ENCODE measurements around the gene TRMT10B. TPM values are rescaled to one million over a fixed set of nuclear protein-coding genes. Genes with fewer than 3 reads are reported as not detected.

TRMT10B gene
- total RNA-seq, 6 experiments from 2014 or later = 2.1 to 3.1 (median 2.6) TPM

DNA sequence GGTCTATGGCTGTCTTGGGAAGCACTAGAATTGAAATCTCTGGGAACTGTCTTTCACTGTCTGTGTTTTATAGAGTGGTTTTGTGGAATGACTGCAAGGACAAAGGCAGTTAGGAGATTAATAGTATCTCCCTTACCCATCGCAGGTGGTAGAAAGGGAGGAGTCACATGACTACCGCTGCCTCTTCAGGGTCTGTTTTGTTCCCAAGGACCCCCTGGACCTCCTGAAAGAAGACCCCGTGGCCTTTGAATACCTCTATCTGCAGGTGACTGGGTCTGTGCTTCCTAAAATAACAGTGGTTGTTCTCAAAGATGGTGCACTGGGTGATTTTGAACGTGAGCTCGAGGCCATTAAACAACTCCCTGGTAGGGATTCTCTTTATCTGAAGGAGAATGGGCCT is 22.8 kb upstream of the TRMT10B start:
- TF ChIP-seq, protein P1, sequence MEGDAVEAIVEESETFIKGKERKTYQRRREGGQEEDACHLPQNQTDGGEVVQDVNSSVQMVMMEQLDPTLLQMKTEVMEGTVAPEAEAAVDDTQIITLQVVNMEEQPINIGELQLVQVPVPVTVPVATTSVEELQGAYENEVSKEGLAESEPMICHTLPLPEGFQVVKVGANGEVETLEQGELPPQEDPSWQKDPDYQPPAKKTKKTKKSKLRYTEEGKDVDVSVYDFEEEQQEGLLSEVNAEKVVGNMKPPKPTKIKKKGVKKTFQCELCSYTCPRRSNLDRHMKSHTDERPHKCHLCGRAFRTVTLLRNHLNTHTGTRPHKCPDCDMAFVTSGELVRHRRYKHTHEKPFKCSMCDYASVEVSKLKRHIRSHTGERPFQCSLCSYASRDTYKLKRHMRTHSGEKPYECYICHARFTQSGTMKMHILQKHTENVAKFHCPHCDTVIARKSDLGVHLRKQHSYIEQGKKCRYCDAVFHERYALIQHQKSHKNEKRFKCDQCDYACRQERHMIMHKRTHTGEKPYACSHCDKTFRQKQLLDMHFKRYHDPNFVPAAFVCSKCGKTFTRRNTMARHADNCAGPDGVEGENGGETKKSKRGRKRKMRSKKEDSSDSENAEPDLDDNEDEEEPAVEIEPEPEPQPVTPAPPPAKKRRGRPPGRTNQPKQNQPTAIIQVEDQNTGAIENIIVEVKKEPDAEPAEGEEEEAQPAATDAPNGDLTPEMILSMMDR (IDR thresholded peaks at IDR 0.05) = no peak
- Mint-ChIP-seq H3K9me3 (no peaks in the 10 kb centered on the region), H3K36me3 (ENCODE audit: low read depth) (no peaks in the 10 kb centered on the region), H3K4me1 (ENCODE audit: low read depth) (peaks cover 41% of the 10 kb centered on the region), H3K4me3 (no peak overlapping the region), H3K27me3 (ENCODE audit: insufficient read depth) (peaks cover 44% of the 10 kb centered on the region), H3K27ac (no peak overlapping the region)
- DNase-seq = no peak

DNA sequence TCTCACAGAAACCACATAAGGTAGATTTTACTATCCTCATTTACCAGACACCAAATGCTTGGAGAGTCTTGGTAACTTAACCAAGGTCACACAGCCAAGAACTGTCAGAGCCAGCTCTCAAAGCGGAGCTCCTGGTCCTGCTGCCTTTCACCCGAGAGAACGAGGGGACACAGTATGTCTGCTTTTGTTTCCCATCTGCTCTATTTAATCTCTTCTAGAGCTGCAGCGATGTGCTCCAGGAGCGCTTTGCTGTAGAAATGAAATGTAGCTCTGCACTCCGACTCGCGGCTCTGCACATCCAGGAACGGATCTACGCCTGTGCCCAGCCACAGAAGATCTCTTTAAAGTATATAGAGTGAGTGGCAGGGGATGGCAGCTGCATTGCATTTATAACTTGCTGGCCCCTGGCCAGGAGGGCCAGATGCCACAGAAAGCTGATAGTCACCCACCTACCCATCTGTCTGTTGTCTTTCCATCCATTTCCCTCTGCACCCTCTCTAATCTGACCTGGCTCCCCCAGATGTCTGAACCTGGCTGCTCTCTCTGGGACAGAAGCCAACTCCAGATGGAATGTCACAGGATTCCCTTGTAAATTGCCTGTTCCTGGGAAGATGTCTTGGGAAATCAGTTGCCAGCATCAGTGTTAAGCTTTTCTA is 21.4 kb upstream of the TRMT10B start:
- H3K4me3 Mint-ChIP-seq = no peak overlapping the region
- no peak overlapping the region for H3K27ac Mint-ChIP-seq
- TF ChIP-seq, protein P1 (IDR thresholded peaks at IDR 0.05) = no peak
- H3K9me3 Mint-ChIP-seq = no peaks in the 10 kb centered on the region
- H3K36me3 Mint-ChIP-seq (ENCODE audit: low read depth) = no peaks in the 10 kb centered on the region
- H3K4me1 Mint-ChIP-seq (ENCODE audit: low read depth) = peaks cover 41% of the 10 kb centered on the region
- no peak for DNase-seq
- H3K27me3 Mint-ChIP-seq (ENCODE audit: insufficient read depth) = peaks cover 51% of the 10 kb centered on the region

DNA sequence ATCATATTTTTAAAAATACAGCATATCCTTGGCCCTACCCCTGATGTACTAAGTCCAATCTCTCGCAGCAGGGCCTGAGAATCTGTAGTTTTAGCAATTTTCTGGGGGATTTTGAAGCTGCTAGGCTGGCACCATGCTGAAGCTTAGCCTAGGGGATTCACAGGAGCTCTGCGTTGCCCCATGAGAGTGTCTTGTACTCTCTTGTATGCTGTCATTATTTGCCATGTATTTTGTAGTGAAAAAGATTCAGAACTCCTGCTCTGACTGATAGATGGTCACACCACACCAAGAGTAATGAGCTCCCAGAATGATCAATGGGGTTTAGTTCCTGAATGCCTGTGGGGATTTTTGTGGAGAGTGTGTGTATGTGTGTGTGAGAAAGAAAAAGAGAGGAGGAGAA is 20.7 kb upstream of the TRMT10B start:
- H3K36me3 Mint-ChIP-seq (ENCODE audit: low read depth) = no peaks in the 10 kb centered on the region
- no peak overlapping the region for H3K27ac Mint-ChIP-seq
- H3K4me1 Mint-ChIP-seq (ENCODE audit: low read depth) = peaks cover 41% of the 10 kb centered on the region
- peaks cover 53% of the 10 kb centered on the region for H3K27me3 Mint-ChIP-seq (ENCODE audit: insufficient read depth)
- H3K9me3 Mint-ChIP-seq = no peaks in the 10 kb centered on the region
- H3K4me3 Mint-ChIP-seq = no peak overlapping the region
- no peak for DNase-seq
- TF ChIP-seq, protein P1 (IDR thresholded peaks at IDR 0.05) = no peak

DNA sequence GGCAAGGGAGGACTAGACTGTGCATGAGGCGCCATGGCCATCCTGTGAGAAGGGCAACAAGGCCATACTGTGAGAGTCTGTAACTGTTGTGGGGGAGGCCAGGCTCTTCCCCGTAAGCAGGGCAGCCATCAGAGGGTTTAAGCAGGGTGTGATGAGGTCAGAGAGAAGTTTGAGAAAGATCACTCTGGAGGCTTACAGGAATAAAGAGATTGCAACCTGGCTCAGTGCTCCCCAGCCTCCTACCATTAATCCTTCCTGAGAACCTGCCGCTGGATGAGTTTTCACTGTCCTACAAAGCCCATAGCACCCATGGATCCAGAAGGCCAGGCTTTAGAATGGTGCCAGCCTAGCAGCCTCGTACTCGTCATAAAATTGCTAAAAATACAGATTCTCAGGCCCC is 14.4 kb upstream of the TRMT10B start:
- Mint-ChIP-seq H3K4me1 (ENCODE audit: low read depth) (no peaks in the 10 kb centered on the region; the same call in 1 of the 2 replicates), H3K36me3 (ENCODE audit: low read depth) (no peaks in the 10 kb centered on the region), H3K4me3 (no peak overlapping the region), H3K9me3 (no peaks in the 10 kb centered on the region), H3K27ac (no peak overlapping the region), H3K27me3 (ENCODE audit: insufficient read depth) (peaks cover 54% of the 10 kb centered on the region)
- no peak for DNase-seq
- TF ChIP-seq, protein P1 (IDR thresholded peaks at IDR 0.05) = no peak

GRCh38 chr9:37740128-37740527 is 13.5 kb upstream of the TRMT10B start:
- TF ChIP-seq, protein P1 (IDR thresholded peaks at IDR 0.05) = no peak
- Mint-ChIP-seq H3K27me3 (ENCODE audit: insufficient read depth) (peaks cover 47% of the 10 kb centered on the region), H3K27ac (no peak overlapping the region), H3K36me3 (ENCODE audit: low read depth) (no peaks in the 10 kb centered on the region), H3K9me3 (no peaks in the 10 kb centered on the region), H3K4me1 (ENCODE audit: low read depth) (no peaks in the 10 kb centered on the region), H3K4me3 (no peak overlapping the region)
- no peak for DNase-seq

All from HFFc6 (cell line).